Hepatocyte (in vitro differentiated cells): ENCODE data around the gene MAST2.

ENCODE experiments used
- CTCF ChIP-seq: fragments of 200-600 bp; sonication (generic); IDR thresholded peaks from 2 replicates; pipeline ENCODE4 v1.5.1; 2016; ENCODE audit warnings: antibody characterized with exemption, mild to moderate bottlenecking; ENCODE audit not compliant: poor library complexity
- EZH2 ChIP-seq: fragments of 200-600 bp; sonication (generic); IDR thresholded peaks from 2 replicates; pipeline ENCODE4 v1.6.1; 2016; ENCODE audit warnings: antibody characterized with exemption, mild to moderate bottlenecking, borderline replicate concordance

GRCh38 chr1:45802343-45803298, 791 bp upstream of the MAST2 start:
- no peak for TF ChIP-seq CTCF
- no peak for TF ChIP-seq EZH2
